GM19035 (cell line): ENCODE measurements around the gene ATAD2B.
A peak's percentile ranks its signal among the peaks of the same experiment; 100 is the strongest.
"Not testable (repeated sequence)": the region's sequence is repeated elsewhere in the genome, so short reads cannot be mapped to it uniquely, and the experiment has no call there.

Experiments
- ATAC-seq: cut with Tn5 transposase; IDR thresholded peaks from one replicate; pipeline ENCODE4 v1.9.1; 2021; ENCODE audit not compliant: unreplicated experiment

ATAD2B gene

GRCh38 chr2:23794234-23794633, 132.7 kb downstream of the ATAD2B start:
- no peak for ATAC-seq

DNA sequence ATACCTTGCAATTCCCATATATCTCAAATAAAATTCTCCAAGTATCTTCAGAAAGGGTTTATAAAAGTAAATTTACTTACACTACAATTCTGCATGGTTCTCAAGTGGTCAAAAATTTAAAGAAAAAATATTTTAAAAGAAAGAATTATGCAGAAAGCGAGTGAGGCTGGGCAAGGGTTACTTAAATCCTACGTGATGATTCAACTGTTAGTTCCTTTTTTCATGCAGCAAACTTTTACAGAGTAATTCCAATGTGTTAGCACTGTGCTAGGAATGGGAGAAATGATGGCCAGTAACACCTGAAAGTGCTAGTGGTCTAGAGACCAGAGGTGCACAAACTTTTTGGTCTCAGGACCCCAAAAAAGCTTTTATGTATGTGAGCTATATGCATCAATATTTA, 133.4 kb downstream of the ATAD2B start:
- no peak for ATAC-seq

- no peak for ATAC-seq
Measured at GRCh38 chr2:23791030-23791429, 135.9 kb downstream of the ATAD2B start.

DNA sequence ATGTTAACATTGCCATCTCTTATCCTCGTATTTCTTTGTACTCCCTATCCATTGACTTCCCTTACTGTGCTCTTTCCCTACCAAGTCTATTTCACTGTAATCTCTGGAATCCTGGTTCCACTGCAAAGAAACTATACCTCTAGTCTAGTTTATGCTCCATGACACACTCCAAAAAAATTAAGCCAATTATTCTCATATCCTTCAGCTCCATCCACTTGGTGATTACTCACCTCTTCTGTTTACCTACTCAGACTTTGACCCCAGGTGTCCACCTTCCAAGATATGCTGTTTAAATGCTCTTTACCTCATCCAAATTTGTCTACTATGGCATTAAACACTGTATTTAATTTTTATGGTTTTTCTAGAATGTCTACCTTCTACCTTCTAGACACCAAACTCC, 137.9 kb downstream of the ATAD2B start:
- no peak for ATAC-seq

DNA sequence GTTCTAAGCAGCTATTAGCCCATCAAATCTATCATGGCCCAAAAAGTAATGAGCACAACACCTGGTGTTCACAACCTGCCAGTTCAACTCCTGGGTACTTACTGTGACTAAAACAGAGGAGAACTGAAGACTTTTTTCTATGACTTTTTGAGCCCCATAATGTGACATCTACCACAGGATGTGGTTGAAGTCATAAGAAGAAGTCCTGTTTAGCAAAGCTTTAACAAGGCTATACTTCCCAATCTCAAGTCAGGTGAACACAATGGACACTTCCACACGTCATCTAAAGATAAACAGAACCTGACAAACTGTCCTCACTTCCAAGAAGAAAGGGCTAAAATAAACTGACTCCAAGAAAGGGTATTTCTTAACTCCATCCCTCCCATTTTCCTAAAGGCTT, 138.8 kb downstream of the ATAD2B start:
- peak; percentile 71 for ATAC-seq

DNA sequence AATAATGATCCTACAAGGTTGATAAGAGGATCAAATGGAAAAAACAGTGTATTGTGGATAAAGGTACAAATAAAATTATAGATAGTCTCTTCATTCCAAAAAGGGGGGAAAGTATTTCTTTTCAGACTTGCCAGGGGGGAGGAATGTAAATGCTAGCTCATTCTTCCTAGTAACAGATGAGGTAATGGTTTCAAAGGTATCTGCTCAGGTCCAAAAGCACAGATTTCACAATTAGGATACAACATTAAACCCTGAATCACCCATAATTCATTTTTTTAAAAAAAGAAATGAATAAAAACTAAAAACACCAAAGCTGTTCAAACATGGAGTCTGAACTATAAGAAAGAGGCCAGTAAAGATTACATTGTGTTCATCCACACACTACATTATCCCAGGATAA, 142.0 kb downstream of the ATAD2B start:
- ATAC-seq, result no peak

GRCh38 chr2:23782646-23783045, 144.3 kb downstream of the ATAD2B start:
- no peak for ATAC-seq

GRCh38 chr2:23782126-23782525, 144.8 kb downstream of the ATAD2B start:
- ATAC-seq, result no peak

GRCh38 chr2:23780465-23780864, 146.5 kb downstream of the ATAD2B start:
- ATAC-seq, result not testable (repeated sequence)

- ATAC-seq, result no peak
Measured at GRCh38 chr2:23777826-23778225, 149.1 kb downstream of the ATAD2B start.

- no peak for ATAC-seq
Measured at GRCh38 chr2:23776021-23776420, 150.9 kb downstream of the ATAD2B start.

GRCh38 chr2:23772684-23773083, 154.2 kb downstream of the ATAD2B start:
- no peak for ATAC-seq

GRCh38 chr2:23772056-23772455, 154.9 kb downstream of the ATAD2B start:
- ATAC-seq, result no peak

DNA sequence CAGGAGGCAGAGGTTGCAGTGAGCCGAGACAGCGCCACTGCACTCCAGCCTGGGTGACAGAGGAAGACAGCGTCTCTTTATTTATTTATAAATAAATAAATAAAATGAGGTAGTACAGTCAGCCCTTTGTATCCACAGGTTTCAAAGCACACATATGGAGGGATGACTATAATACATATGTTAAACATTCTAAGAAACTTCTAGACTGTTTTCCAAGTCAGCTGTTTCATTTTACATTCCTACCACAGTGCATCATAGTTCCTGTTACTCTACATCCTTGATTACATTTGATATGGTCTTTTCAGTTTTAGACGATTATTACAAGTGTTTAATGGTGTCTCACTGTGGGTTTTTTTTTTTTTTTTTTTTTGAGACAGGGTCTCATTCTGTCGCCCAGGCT, 157.6 kb downstream of the ATAD2B start:
- ATAC-seq, result no peak

DNA sequence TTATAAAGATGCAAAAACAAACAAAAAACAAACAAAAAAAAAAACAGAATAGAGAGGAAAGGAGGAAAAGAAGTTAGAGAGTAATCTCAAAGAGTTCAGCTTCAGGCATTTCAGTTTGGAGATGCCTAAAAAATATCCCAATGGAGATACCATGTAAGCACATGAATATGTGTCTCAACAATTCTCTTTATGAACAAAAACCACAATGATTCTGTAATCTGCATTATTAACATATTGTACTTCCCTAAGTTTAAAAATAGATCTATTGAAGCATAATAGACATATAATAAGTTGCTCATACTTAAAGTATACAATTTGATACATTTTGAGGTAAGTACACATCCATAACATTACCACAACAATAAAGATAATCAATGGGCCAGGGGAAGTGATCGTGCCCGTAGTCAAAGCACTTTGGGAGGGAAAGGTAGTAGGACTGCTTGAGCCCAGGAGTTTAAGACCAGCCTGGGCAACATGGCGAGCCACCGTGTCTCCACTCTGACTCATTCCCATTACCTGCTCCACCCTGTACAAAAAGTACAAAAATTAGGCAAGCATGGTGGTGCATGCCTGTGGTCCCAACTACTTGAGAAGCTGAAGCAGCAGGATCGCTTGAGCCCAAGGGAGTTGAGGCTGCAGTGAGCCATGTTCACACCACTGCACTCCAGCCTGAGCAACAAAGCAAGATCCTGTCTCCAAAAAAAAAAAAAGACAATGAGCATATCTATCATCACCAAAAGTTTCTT, 158.9 kb downstream of the ATAD2B start:
- ATAC-seq, result no peak

- no peak for ATAC-seq
Measured at GRCh38 chr2:23762141-23762540, 164.8 kb downstream of the ATAD2B start.

GRCh38 chr2:23761638-23762037, 165.3 kb downstream of the ATAD2B start:
- ATAC-seq, result no peak

GRCh38 chr2:23760736-23761135, 166.2 kb downstream of the ATAD2B start:
- no peak for ATAC-seq

- no peak for ATAC-seq
Measured at GRCh38 chr2:23757686-23758433, 169.1 kb downstream of the ATAD2B start.

DNA sequence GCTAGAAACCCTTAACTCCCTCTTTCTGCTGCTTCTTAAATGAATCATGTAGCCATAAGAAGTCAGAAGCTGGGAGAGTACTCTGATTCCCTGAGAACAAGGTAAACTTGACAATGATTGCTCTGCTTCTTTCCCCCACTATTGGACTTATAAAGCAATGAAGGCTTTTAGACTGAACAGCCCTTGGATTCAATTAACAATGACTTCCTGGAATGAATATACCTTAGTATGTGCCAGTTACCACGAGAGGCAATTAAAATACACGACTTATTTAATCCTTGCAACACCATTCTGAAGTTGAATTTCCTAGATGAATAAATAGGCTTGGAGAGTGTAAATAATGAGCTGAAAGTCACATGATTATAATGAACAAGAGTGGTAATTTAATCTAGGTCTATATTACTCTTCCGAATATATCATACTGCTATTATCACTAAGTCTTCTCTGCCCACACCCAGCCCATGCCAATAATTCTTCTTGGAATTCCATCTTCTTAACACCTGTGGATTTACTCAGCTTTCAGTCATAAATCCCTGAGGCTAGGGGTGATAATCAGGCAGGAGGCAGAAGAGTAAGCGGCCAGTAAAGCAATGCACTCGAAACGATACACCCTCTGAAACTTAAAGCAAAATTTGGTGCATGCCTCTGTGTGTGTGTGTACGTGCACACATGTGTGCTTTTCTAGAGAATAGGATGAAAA, 170.2 kb downstream of the ATAD2B start:
- no peak for ATAC-seq

DNA sequence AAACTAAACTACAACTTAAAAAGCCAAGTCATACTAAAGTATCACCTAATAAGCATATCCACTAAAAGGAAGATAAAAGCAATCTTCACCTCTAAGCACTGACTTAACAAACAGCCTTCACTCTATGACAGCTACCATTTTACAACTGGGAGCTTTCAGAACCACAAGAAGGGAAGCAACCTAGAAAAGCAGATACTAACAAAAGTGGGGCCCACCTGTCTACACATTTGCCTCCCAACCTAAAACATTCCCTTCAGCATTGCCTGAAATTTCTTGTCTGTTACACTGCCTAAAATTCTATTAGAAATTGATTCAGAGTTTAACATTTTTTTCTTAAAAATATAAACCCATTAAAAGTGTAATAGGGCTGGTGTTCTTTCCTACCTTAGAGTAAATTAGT, 172.0 kb downstream of the ATAD2B start:
- no peak for ATAC-seq
